Esophagus squamous epithelium (tissue), 5 donors: ENCODE data around the gene EYS. TPM values are rescaled to one million over a fixed set of nuclear protein-coding genes. Genes with fewer than 3 reads are reported as not detected.

Experiments
- DNase-seq: peaks from one replicate; lab custom pipeline; 2025; lab: John Stamatoyannopoulos, UW
- H3K27ac ChIP-seq, 4 donors: fragments of 200-600 bp; sonication (generic); one replicate each; pipeline ENCODE4 v1.5.1; 2016 to 2019; ENCODE audit warnings: mild to moderate bottlenecking in 1 of 4
- H3K27me3 ChIP-seq, 4 donors: fragments of 200-600 bp; sonication (generic); 1 replicate in 3 of 4; 2 replicates in 1 of 4; pipeline versions ENCODE4 v1.5.1 to v1.6.0; 2017 to 2021; ENCODE audit warnings: antibody characterized with exemption in 1 of 4
- H3K36me3 ChIP-seq, 3 donors: fragments of 200-600 bp; sonication (generic); one replicate each; pipeline ENCODE4 v1.5.1; 2016 to 2019
- H3K4me1 ChIP-seq, 3 donors: fragments of 200-600 bp; sonication (generic); one replicate each; pipeline ENCODE4 v1.5.1; 2017 to 2019
- H3K4me3 ChIP-seq, 4 donors: fragments of 200-600 bp; sonication (generic); 1 replicate in 3 of 4; 2 replicates in 1 of 4; pipeline ENCODE4 v1.5.1; 2016 to 2019; ENCODE audit warnings: mild to moderate bottlenecking in 2 of 4, moderate library complexity in 1 of 4
- H3K9me3 ChIP-seq, 3 donors: fragments of 200-600 bp; sonication (generic); one replicate each; pipeline ENCODE4 v1.5.1; 2016 to 2019
- POLR2A ChIP-seq, 4 donors: fragments of 450-650 bp; IDR thresholded peaks; one replicate each; pipeline ENCODE4 v1.6.1; 2017; ENCODE audit warnings: antibody characterized with exemption in 4 of 4, mild to moderate bottlenecking in 4 of 4, moderate library complexity in 3 of 4
- WGBS, 2 donors: methylation state at CpG; one replicate each; pipeline ENCODE4 v1.1.5; 2018; 5-methylcytosine and 5-hydroxymethylcytosine counted together
- intact Hi-C: fragments of 100-400 bp; cut with DNase I; formaldehyde crosslinking; loops from one replicate; pipeline ENCODE4 v1.15.0; 2022
- total RNA-seq, 4 donors: library from RNA; depleted of rRNA; stranded (reverse); fragments of >200 nt; gene quantifications; one replicate each; pipeline ENCODE4 v1.1.0, GENCODE V29; 2016
- TF ChIP-seq, protein P1 (sequence below), 6 experiments: fragments of 450-650 bp in 4 of 6; fragments of 200-600 bp in 2 of 6; sonication (generic) in 2 of 6; IDR thresholded peaks; one replicate each; pipeline ENCODE4 v1.5.1; 2016 to 2019; ENCODE audit warnings: antibody characterized with exemption in 6 of 6, mild to moderate bottlenecking in 4 of 6, moderate library complexity in 4 of 6
- donor health status: DM: yes; HTN: yes; CAD: no.

EYS gene
- total RNA-seq, 4 donors from 2014 or later, result 0.87 TPM; not detected in 3

DNA sequence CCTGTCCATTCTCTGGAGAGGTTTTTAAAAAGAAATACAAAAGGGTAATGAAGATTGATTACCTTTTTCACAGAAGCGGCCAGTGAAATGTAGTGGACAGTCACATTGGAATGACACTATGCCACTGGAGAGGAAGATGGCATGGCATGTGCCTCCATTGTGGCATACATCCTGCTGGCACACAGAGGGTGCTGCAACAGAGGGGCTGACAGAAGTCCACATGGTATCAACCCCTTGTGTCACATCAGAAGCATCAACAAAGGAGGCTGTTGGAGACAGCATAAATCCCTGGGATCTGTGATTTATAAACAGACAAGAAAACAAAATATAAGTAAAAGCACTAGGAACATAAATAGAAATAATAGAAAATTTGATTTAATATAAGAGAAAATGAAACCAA is 1476.5 kb downstream of the EYS start:
- no peaks in the 10 kb centered on the region for H3K27me3 ChIP-seq
- H3K4me3 ChIP-seq, result no peak overlapping the region
- WGBS, 2 donors, result 56 to 82% methylated on average over 1 of the region's 1 CpG
- intact Hi-C loops, result no loop called here
- no peaks in the 10 kb centered on the region for H3K4me1 ChIP-seq
- TF ChIP-seq POLR2A (IDR thresholded peaks at IDR 0.05), result no peak
- TF ChIP-seq, protein P1, sequence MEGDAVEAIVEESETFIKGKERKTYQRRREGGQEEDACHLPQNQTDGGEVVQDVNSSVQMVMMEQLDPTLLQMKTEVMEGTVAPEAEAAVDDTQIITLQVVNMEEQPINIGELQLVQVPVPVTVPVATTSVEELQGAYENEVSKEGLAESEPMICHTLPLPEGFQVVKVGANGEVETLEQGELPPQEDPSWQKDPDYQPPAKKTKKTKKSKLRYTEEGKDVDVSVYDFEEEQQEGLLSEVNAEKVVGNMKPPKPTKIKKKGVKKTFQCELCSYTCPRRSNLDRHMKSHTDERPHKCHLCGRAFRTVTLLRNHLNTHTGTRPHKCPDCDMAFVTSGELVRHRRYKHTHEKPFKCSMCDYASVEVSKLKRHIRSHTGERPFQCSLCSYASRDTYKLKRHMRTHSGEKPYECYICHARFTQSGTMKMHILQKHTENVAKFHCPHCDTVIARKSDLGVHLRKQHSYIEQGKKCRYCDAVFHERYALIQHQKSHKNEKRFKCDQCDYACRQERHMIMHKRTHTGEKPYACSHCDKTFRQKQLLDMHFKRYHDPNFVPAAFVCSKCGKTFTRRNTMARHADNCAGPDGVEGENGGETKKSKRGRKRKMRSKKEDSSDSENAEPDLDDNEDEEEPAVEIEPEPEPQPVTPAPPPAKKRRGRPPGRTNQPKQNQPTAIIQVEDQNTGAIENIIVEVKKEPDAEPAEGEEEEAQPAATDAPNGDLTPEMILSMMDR (IDR thresholded peaks at IDR 0.05), result no peak
- no peaks in the 10 kb centered on the region for H3K36me3 ChIP-seq
- no peak for DNase-seq
- H3K9me3 ChIP-seq, result no peaks in the 10 kb centered on the region
- no peak overlapping the region for H3K27ac ChIP-seq

DNA sequence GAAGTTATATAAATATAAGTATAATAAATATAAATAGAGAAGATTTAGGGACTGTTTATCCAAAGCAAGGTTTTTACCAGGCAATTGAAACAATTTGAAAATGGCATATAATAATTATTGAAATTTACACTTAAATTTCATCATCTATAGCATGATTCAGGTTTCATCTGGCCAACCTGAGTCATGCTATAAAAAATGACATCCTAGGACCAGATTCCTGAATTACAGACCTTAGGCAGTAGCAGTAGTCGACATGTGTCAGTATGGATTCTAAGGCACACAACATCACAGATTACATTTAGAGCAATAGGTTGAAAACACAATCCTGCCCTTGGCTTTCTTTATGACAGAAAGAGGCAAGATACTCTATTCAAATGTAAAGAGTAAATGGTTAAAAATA is 1479.2 kb downstream of the EYS start:
- H3K4me1 ChIP-seq, result no peaks in the 10 kb centered on the region
- H3K27ac ChIP-seq, result no peak overlapping the region
- H3K4me3 ChIP-seq, result no peak overlapping the region
- WGBS, 2 donors, result 63 to 67% methylated on average over 1 of the region's 1 CpG
- intact Hi-C loops, result no loop called here
- TF ChIP-seq, protein P1 (IDR thresholded peaks at IDR 0.05), result no peak
- no peak for TF ChIP-seq POLR2A (IDR thresholded peaks at IDR 0.05)
- no peaks in the 10 kb centered on the region for H3K27me3 ChIP-seq
- DNase-seq, result no peak
- H3K36me3 ChIP-seq, result no peaks in the 10 kb centered on the region
- no peaks in the 10 kb centered on the region for H3K9me3 ChIP-seq

DNA sequence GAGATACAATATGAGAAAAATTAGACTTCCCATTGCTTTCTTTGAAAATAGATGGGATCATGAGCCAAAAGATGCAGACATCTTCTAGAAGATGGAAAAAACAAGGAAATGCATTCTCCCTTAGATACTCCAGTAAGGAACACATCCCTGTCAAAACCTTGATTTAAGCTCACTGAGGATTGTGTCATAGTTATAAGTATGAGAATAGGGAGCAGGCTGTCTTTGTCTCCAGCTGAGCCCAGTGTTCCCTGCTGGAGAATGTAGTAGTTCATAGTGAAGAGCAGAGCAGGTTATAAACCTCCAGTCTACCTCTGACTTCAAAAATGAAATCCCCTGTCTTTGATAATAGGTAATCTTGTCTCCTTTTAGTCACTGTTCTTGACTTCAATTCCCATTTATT is 1481.5 kb downstream of the EYS start:
- Histone ChIP-seq H3K27ac (no peak overlapping the region), H3K4me3 (no peak overlapping the region), H3K36me3 (no peaks in the 10 kb centered on the region), H3K9me3 (no peaks in the 10 kb centered on the region), H3K4me1 (no peaks in the 10 kb centered on the region), H3K27me3 (no peaks in the 10 kb centered on the region)
- DNase-seq, result no peak
- intact Hi-C loops, result no loop called here
- TF ChIP-seq POLR2A (IDR thresholded peaks at IDR 0.05), result no peak
- TF ChIP-seq, protein P1 (IDR thresholded peaks at IDR 0.05), result no peak

DNA sequence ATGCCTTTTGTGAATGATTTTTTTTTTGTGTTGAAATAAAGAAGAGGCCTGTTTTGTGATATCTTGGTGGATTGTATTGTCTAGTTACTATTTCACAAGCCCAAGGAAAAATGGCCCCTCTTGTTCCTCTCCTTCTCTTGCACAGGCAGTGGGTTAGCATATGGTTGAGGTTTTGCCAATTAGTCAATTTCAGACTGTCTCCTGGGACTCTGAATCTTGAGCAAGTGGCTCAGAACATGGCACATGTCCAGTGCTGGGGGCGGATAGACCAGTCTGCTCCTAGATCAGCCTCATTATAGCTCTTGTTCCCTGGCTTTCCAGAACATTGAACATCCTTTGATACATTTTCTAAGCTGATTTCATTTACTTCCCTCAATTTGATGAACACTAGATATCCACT is 1482.2 kb downstream of the EYS start:
- TF ChIP-seq POLR2A (IDR thresholded peaks at IDR 0.05), result no peak
- TF ChIP-seq, protein P1 (IDR thresholded peaks at IDR 0.05), result no peak

DNA sequence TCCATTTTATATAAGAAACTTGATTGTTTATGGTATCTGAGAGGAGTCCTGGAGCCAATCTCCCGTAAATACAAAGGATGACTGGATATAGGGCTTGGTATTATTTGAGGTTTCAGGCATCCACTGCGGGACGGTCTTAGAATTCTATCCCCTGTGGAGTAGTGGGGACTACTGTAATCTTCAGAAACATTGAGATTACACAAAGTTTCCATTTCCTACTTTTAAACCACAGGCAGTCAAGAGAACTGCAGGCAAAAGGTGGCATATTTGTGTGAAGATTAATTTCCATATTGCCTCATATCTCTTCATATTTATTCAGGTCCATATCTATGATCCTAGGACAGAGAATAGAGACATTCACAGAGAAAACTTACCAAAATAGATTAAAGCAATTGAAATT is 1485.2 kb downstream of the EYS start:
- H3K27ac ChIP-seq, result no peak overlapping the region
- H3K4me1 ChIP-seq, result no peaks in the 10 kb centered on the region
- intact Hi-C loops, result no loop called here
- H3K4me3 ChIP-seq, result no peak overlapping the region
- WGBS, 2 donors, result 68 to 75% methylated on average over 3 of the region's 3 CpGs
- no peak for DNase-seq
- no peaks in the 10 kb centered on the region for H3K36me3 ChIP-seq
- TF ChIP-seq POLR2A (IDR thresholded peaks at IDR 0.05), result no peak
- TF ChIP-seq, protein P1 (IDR thresholded peaks at IDR 0.05), result no peak
- no peaks in the 10 kb centered on the region for H3K27me3 ChIP-seq
- no peaks in the 10 kb centered on the region for H3K9me3 ChIP-seq

More for the DNA sequence above, 1482.2 kb downstream of the EYS start:
- Histone ChIP-seq H3K9me3 (no peaks in the 10 kb centered on the region), H3K27me3 (no peaks in the 10 kb centered on the region), H3K27ac (no peak overlapping the region), H3K36me3 (no peaks in the 10 kb centered on the region), H3K4me1 (no peaks in the 10 kb centered on the region), H3K4me3 (no peak overlapping the region)
- intact Hi-C loops, result no loop called here
- 42 to 57% methylated on average over 1 of the region's 1 CpG for WGBS, 2 donors
- DNase-seq, result no peak
